SIG-M5 treated with dmso at 0.1 percent for 504 hours (cell line): ENCODE measurements around the gene CORO1C.

Experiments
- DNase-seq: peaks from one replicate; lab custom pipeline; 2025; ENCODE audit not compliant: unreplicated experiment; lab: John Stamatoyannopoulos, UW

Gene CORO1C

GRCh38 chr12:108605690-108606406 is 125.5 kb downstream of the CORO1C start:
- DNase-seq = no peak

DNA sequence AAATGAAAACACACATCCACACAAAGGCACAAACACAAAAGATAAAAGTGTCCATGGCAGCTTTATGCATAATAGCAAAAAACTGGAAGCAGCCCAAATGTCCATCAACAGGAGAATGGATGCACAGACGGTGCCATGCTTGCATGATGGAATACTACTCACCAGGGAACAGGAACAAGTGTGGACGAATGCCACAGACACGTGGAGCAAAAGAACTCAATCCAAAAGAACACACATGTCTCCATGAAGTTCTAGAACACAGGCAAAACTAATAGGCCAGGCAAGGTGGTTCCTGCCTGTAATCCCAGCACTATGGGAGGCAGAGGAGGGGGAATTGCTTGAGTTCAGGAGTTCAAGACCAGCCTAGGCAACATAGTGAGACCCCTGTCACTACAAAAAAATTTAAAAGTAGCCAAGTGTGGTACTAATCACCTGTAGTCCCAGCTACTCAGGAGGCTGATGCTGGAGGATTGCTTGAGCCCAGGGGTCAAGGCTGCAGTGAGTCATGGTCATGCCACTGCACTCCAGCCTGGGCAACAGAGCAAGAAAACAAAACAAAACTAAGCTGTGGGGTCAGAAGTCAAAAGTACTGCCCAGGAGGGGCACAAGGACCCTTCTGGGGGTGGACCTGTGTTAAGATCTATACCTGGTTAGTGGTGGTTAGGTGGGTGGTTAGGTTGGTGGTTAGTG is 126.2 kb downstream of the CORO1C start:
- no peak for DNase-seq

GRCh38 chr12:108604208-108604941 is 126.9 kb downstream of the CORO1C start:
- DNase-seq = no peak

- DNase-seq = no peak
Observed at GRCh38 chr12:108603743-108604142, 127.6 kb downstream of the CORO1C start.

DNA sequence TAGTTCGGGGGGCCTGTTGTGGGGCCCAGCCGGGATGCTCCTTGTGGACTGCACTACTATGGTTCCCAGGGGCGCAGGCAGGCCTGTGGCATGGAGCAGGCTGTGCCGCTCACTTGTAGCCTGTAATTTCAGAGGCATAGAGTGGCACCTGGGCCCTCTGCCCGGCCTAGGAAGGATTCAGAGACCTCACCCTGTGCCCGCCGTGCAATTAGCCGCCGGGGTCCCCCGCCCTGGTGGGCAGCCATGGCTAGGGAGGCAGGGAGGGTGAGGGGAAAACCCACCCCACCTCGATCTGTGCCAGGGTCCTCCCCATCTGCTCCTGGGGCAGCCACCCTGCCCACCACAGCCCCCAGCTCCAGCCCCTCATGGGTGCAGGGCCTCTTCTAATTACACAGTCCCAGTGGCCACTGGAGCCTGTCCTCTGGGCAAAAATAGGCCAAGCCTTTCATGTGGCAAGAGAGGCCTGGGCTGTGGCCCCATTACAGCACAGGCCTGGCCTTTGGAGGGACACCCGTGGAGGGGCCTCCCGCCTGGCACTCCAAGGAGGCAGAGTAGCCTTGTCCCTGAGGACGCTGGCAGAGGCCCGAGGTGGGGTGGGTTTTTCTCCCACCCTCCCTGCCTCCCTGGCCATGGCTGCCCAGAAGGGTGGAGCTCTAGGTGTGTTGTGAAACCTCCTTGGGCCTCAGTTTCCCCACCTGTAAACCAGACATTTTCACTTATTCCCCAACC is 128.2 kb downstream of the CORO1C start:
- no peak for DNase-seq

- no peak for DNase-seq
Observed at GRCh38 chr12:108602209-108602705, 129.1 kb downstream of the CORO1C start.

DNA sequence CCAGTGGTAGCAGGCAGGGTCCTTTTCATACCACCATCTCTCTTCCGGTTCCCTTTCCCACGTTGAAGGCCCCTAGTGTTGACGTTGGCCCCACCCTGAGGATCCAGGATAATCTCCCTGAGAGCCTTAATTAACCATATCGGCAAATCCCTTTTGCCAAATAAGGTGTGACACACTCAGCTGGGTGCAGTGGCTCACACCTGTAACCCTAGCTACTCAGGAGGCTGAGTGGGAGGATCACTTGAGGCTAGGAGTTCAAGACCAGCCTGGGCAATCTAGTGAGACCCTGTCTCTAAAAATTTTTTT is 130.7 kb downstream of the CORO1C start:
- no peak for DNase-seq

DNA sequence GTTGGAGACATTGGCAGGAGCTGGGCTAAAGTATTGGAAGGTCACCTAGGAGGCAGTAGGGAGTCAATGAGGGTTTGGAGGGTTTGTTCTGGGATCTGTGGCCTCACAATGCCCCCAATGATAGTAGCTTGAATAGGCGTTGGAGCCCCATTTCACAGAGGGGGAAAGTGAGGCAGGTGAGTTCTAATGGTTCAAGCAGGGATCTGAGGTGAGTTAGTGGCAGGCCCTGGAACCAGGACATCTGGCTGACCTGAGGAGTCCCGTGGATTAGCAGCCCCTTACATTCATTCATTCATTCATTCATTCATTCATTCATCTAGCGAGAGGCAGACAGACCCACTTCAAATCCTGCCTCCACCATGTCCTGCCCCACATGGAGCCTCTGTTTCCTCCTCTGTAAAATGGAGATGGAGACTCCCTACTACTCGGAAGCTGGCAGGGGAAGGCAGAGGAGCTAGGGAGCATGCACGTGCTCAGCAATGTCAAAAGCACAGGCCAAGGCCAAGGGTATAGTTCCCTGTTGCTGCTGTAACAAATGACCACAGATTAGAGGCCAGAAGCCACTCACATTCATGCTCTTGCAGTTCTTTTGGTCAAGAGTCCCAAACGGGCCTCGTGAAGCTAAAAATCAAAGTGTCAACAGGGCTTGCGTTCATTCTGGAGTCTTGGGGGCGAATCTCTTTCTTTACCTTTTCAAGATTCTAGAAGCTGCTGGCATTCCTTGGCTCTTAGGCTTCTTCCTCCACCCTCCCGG is 131.2 kb downstream of the CORO1C start:
- DNase-seq = no peak

DNA sequence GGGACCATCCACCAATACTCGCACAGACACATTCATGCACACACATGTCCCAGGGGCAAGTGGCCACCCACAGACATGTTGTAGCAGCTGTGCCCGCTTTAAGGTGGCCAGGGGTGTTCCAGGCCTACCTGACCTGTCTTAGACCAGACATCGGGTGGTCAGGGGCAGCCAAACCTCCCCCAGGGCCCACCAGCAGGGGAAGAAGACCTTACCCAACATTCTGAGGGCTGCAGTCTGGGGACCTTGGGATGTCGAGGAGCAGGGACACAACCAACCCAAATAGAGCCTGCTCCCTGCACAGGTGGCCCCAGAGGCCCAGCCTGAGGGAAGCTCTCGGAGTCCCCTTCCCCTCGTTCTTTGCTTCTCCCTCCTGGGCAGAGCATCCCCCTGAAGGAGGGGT is 131.8 kb downstream of the CORO1C start:
- DNase-seq = no peak

DNA sequence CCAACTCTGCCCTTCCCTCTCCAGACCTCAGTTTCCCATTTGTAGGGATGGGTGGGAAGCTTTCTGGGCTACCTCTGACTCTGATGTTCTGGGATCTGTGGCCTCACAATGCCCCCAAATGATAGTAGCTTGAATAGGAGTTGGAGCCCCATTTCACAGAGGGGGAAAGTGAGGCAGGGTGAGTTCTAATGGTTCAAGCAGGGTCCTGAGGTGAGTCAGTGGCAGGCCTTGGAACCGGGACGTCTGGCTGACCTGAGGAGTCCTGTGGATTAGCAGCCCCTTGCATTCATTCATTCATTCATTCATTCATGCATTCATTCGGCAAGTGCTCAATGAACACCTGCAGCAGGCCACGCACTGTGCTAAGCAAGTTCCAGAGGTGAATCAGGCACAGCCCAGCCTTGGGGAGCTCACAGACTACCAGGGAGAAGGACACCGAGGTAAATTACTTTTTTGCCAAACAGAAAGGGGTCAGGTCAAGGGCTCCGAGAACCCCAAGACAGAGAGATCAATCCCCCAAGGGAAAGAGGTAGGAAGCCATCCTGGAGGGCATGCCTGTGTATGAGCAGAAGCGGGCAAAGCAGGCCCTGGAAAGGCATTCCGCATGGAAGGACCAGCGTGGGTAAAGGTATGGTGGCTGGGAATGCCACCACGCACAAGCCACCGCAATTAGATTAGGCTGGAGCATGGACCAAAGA is 132.6 kb downstream of the CORO1C start:
- no peak for DNase-seq

GRCh38 chr12:108597559-108598471 is 133.5 kb downstream of the CORO1C start, which contains the start of gene TMEM119:
Gene TMEM119 (minus strand): TSS chr12:108598084. CDS start chr12:108592383, 5,701 bp downstream.
- DNase-seq = no peak

- DNase-seq = no peak
Observed at GRCh38 chr12:108596854-108597558, 134.3 kb downstream of the CORO1C start.

GRCh38 chr12:108595711-108596647 is 135.3 kb downstream of the CORO1C start:
- no peak for DNase-seq
